ENCODE results near the gene AKAP11. TPM values are rescaled to one million over a fixed set of nuclear protein-coding genes. Genes with fewer than 3 reads are reported as not detected.

The AKAP11 gene
- total and polyA plus RNA-seq, 9 of the 15 experiments (the other 6 are each of a cell fraction or from before 2014, with no cell fraction given): 2.2 to 31.3 (median 10.9) TPM

- TF ChIP-seq RREB1 (CRISPR knock-in tag; IDR thresholded peaks at IDR 0.05) (no peak), ELK1 (CRISPR knock-in tag; IDR thresholded peaks at IDR 0.05) (no peak), NCOA6 (IDR thresholded peaks at IDR 0.05) (no peak), TFE3 (CRISPR knock-in tag; IDR thresholded peaks at IDR 0.05) (peak; percentile 88), BMI1 (IDR thresholded peaks at IDR 0.05; ENCODE audit: low read length) (no peak), ZKSCAN1 (IDR thresholded peaks at IDR 0.05; ENCODE audit: low read depth, low read length) (no peak), TRIM28 (IDR thresholded peaks at IDR 0.05) (no peak)
These were observed 88.2 kb downstream of the AKAP11 start (continued) for GRCh38 chr13:42360046-42360574.

Data from K562 (cell line).